Ishikawa (cell line): ENCODE data around the gene FAM124A.

Source experiments
- CEBPB ChIP-seq: IDR thresholded peaks from 2 replicates; pipeline ENCODE4 v1.6.1; 2012
- CREB1 ChIP-seq: IDR thresholded peaks from 2 replicates; pipeline ENCODE4 v1.6.1; 2012; ENCODE audit warnings: low read depth
- EP300 ChIP-seq: IDR thresholded peaks from 2 replicates; pipeline ENCODE4 v1.6.1; 2012; ENCODE audit warnings: borderline replicate concordance
- FOXM1 ChIP-seq: IDR thresholded peaks from 2 replicates; pipeline ENCODE4 v1.6.1; 2012; ENCODE audit warnings: low read depth, borderline replicate concordance
- RAD21 ChIP-seq: IDR thresholded peaks from 2 replicates; pipeline ENCODE4 v1.6.1; 2012; ENCODE audit warnings: low read depth
- TAF1 ChIP-seq: IDR thresholded peaks from 2 replicates; pipeline ENCODE4 v1.6.1; 2012; ENCODE audit warnings: low read depth, mild to moderate bottlenecking
- TCF12 ChIP-seq: IDR thresholded peaks from 2 replicates; pipeline ENCODE4 v1.6.1; 2012; ENCODE audit warnings: low read depth
- TEAD4 ChIP-seq: IDR thresholded peaks from 2 replicates; pipeline ENCODE4 v1.6.1; 2012
- YY1 ChIP-seq: IDR thresholded peaks from 2 replicates; pipeline ENCODE4 v1.6.1; 2012; ENCODE audit warnings: low read depth
- ZBTB7A ChIP-seq: IDR thresholded peaks from 2 replicates; pipeline ENCODE4 v1.6.1; 2012; ENCODE audit warnings: low read depth
- TF ChIP-seq, protein P1 (sequence below): IDR thresholded peaks from 2 replicates; pipeline ENCODE4 v1.6.1; 2012
- TF ChIP-seq, protein P2 (sequence below): IDR thresholded peaks from 2 replicates; pipeline ENCODE4 v1.6.1; 2012

DNA sequence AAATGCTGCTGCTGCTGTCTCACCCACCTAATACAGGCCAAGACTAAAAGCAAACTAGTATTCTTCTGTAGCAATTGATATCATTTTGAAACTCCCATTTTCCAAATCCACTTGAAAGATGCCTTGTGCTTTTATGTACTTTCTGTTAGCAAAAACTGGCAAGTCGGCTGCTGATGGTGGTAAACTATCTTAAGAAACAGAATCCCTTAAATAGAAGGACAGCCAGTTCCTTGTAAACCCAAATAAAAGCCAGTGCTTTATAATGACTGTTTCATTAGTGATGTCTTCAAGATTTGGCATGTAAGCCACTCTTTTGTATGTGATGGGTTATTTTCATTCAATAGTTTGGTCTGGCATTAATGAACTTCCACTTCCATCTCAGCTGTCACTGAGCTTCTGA, 5.2 kb downstream of the FAM124A start:
- TF ChIP-seq CEBPB (no peak), FOXM1 (no peak), EP300 (no peak), TCF12 (no peak), TAF1 (no peak), YY1 (no peak), CREB1 (no peak), TEAD4 (no peak), RAD21 (no peak), ZBTB7A (no peak)
- TF ChIP-seq, protein P1, sequence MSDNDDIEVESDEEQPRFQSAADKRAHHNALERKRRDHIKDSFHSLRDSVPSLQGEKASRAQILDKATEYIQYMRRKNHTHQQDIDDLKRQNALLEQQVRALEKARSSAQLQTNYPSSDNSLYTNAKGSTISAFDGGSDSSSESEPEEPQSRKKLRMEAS = no peak
- TF ChIP-seq, protein P2, sequence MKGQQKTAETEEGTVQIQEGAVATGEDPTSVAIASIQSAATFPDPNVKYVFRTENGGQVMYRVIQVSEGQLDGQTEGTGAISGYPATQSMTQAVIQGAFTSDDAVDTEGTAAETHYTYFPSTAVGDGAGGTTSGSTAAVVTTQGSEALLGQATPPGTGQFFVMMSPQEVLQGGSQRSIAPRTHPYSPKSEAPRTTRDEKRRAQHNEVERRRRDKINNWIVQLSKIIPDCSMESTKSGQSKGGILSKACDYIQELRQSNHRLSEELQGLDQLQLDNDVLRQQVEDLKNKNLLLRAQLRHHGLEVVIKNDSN = no peak
